ENCODE results near the gene TMUB1. TPM values are rescaled to one million over a fixed set of nuclear protein-coding genes. Genes with fewer than 3 reads are reported as not detected.

The TMUB1 gene
- 7.6 TPM for total RNA-seq

- peak; percentile 15 for DNase-seq
Measured at GRCh38 chr7:151083071-151083823, at the start of gene TMUB1. TMUB1 (minus strand) TSS chr7:151083493; CDS start chr7:151082563, 930 bp downstream.

- DNase-seq, result no peak
Measured at GRCh38 chr7:151132461-151133205, 49.3 kb upstream of the TMUB1 start.

GRCh38 chr7:151131592-151132293, 48.5 kb upstream of the TMUB1 start:
- peak; percentile 18 for DNase-seq

- DNase-seq, result no peak
Measured at GRCh38 chr7:151131224-151131591, 47.9 kb upstream of the TMUB1 start.

GRCh38 chr7:151130741-151131157, 47.5 kb upstream of the TMUB1 start:
- DNase-seq, result no peak

- no peak for DNase-seq
Measured at GRCh38 chr7:151129960-151130591, 46.8 kb upstream of the TMUB1 start.

- DNase-seq, result no peak
Measured at GRCh38 chr7:151129117-151129959, 46.0 kb upstream of the TMUB1 start.

- no peak for DNase-seq
Measured at GRCh38 chr7:151128716-151129115, 45.4 kb upstream of the TMUB1 start.

- DNase-seq, result no peak
Measured at GRCh38 chr7:151128144-151128543, 44.9 kb upstream of the TMUB1 start.

- no peak for DNase-seq
Measured at GRCh38 chr7:151126491-151127137, 43.3 kb upstream of the TMUB1 start.

GRCh38 chr7:151125846-151126481, 42.7 kb upstream of the TMUB1 start:
- no peak for DNase-seq

- DNase-seq, result peak; percentile 30
Measured at GRCh38 chr7:151125470-151125845, 42.2 kb upstream of the TMUB1 start.

GRCh38 chr7:151124899-151125399, 41.7 kb upstream of the TMUB1 start:
- DNase-seq, result no peak

- DNase-seq, result no peak
Measured at GRCh38 chr7:151124481-151124880, 41.2 kb upstream of the TMUB1 start.

GRCh38 chr7:151123822-151124464, 40.6 kb upstream of the TMUB1 start:
- peak; percentile 76 for DNase-seq

- DNase-seq, result no peak
Measured at GRCh38 chr7:151123158-151123821, 40.0 kb upstream of the TMUB1 start.

- no peak for DNase-seq
Measured at GRCh38 chr7:151122796-151123157, 39.5 kb upstream of the TMUB1 start.

- DNase-seq, result no peak
Measured at GRCh38 chr7:151122276-151122675, 39.0 kb upstream of the TMUB1 start.

Data from skin of body (tissue), 2 donors.